GM12878 (cell line): ENCODE results near the gene FOXK2. TPM values are rescaled to one million over a fixed set of nuclear protein-coding genes. Genes with fewer than 3 reads are reported as not detected.

Source experiments
- ATF3 ChIP-seq: IDR thresholded peaks from 2 replicates; pipeline ENCODE4 v1.6.1; 2011; ENCODE audit warnings: low read depth, mild to moderate bottlenecking, low read length, moderate library complexity, borderline replicate concordance; ENCODE audit errors: extremely low read depth
- BHLHE40 ChIP-seq, 2 experiments: fragments of 450-650 bp in 1 of 2; IDR thresholded peaks; 2 replicates each; pipeline ENCODE4 v1.6.1; 2011 to 2017; ENCODE audit warnings: low read depth in 2 of 2, borderline replicate concordance in 1 of 2, improper control_type of control experiment in 1 of 2, low read length in 1 of 2, mild to moderate bottlenecking in 1 of 2
- GATAD2B ChIP-seq: fragments of 450-650 bp; conservative IDR thresholded peaks from 2 replicates; pipeline ENCODE4 v1.6.1; 2017; ENCODE audit warnings: low read depth, mild to moderate bottlenecking, moderate library complexity
- MEF2B ChIP-seq: fragments of 450-650 bp; IDR thresholded peaks from 2 replicates; pipeline ENCODE4 v1.6.1; 2018; ENCODE audit warnings: mild to moderate bottlenecking, moderate library complexity; ENCODE audit not compliant: partially characterized antibody, poor library complexity, severe bottlenecking
- PBX3 ChIP-seq: IDR thresholded peaks from 2 replicates; pipeline ENCODE4 v1.6.1; 2011; ENCODE audit warnings: mild to moderate bottlenecking, low read depth, low read length, moderate library complexity; ENCODE audit not compliant: insufficient replicate concordance
- REST ChIP-seq: IDR thresholded peaks from 2 replicates; pipeline ENCODE4 v1.6.1; 2012; ENCODE audit warnings: mild to moderate bottlenecking, low read depth, low read length
- SMAD5 ChIP-seq: IDR thresholded peaks from 2 replicates; pipeline ENCODE4 v1.6.1; 2016; ENCODE audit warnings: antibody characterized with exemption, low read depth
- SP1 ChIP-seq: IDR thresholded peaks from one replicate; pipeline ENCODE4 v1.6.1; 2011; ENCODE audit warnings: low read depth, low read length
- STAT3 ChIP-seq: IDR thresholded peaks from 2 replicates; pipeline ENCODE4 v1.6.1; 2011; ENCODE audit warnings: low read depth, low read length, improper control_type of control experiment
- ZBED1 ChIP-seq: IDR thresholded peaks from 2 replicates; pipeline ENCODE4 v1.6.1; 2016; ENCODE audit warnings: borderline replicate concordance
- polyA plus RNA-seq, 11 experiments: library from polyadenylated mRNA; depleted of rRNA in 4 of 11; unstranded in 6 of 11; stranded (reverse) in 5 of 11; fragments of >200 nt; fragmentation: Nextera tagmentation in 4 of 11; fragmentation: Illumina TruSeq in 1 of 11; extraction: Ambion mirVana in 4 of 11; extraction: Trizol in 1 of 11; gene quantifications; 1 replicate in 1 of 11; 2 replicates in 10 of 11; pipeline versions ENCODE4 v1.2.1 to v1.2.3, GENCODE V29; 2011 to 2016; ENCODE audit warnings: inconsistent platforms in 2 of 11, missing spikeins in 2 of 11, low read depth in 1 of 11
- total RNA-seq, 4 experiments: library from RNA; depleted of rRNA in 3 of 4; stranded (reverse); fragments of >200 nt in 3 of 4; fragmentation: Illumina TruSeq in 1 of 4; extraction: Trizol in 1 of 4; gene quantifications; 2 replicates each; pipeline versions ENCODE4 v1.2.1 to v1.2.3, GENCODE V29; 2013 to 2021
- TF ChIP-seq, protein P1 (sequence below), 3 experiments: IDR thresholded peaks in 2 of 3; conservative IDR thresholded peaks in 1 of 3; 2 replicates each; pipeline ENCODE4 v1.5.1; 2011; ENCODE audit warnings: low read depth in 3 of 3, low read length in 3 of 3, mild to moderate bottlenecking in 3 of 3, control low read depth in 2 of 3, moderate library complexity in 2 of 3, inconsistent platforms in 1 of 3, mixed read lengths in 1 of 3; ENCODE audit not compliant: control insufficient read depth in 2 of 3, insufficient read depth in 1 of 3; ENCODE audit errors: extremely low read depth in 1 of 3
- TF ChIP-seq, protein P2 (sequence below): fragments of 150-350 bp; IDR thresholded peaks from 2 replicates; pipeline ENCODE4 v1.6.1; 2014; ENCODE audit warnings: mild to moderate bottlenecking, low read depth, low read length
- TF ChIP-seq, protein P3 (sequence below): IDR thresholded peaks from 2 replicates; pipeline ENCODE4 v1.6.1; 2012; ENCODE audit warnings: low read length, inconsistent platforms
- TF ChIP-seq, protein P4 (sequence below): fragments of 450-650 bp; IDR thresholded peaks from 2 replicates; pipeline ENCODE4 v1.6.1; 2017; ENCODE audit warnings: low read depth, mild to moderate bottlenecking, moderate library complexity

FOXK2 gene
- total and polyA plus RNA-seq, 10 of the 15 experiments (the other 5 are each of a cell fraction or from before 2014, with no cell fraction given), result 2.4 to 56.8 (median 34.4) TPM

GRCh38 chr17:82647593-82648164, 128.1 kb downstream of the FOXK2 start (continued):
- TF ChIP-seq BHLHE40 (IDR thresholded peaks at IDR 0.05; ENCODE audit: borderline replicate concordance in 1 of 2, low read depth in 2 of 2, low read length in 1 of 2), result no peak
- TF ChIP-seq, protein P1, sequence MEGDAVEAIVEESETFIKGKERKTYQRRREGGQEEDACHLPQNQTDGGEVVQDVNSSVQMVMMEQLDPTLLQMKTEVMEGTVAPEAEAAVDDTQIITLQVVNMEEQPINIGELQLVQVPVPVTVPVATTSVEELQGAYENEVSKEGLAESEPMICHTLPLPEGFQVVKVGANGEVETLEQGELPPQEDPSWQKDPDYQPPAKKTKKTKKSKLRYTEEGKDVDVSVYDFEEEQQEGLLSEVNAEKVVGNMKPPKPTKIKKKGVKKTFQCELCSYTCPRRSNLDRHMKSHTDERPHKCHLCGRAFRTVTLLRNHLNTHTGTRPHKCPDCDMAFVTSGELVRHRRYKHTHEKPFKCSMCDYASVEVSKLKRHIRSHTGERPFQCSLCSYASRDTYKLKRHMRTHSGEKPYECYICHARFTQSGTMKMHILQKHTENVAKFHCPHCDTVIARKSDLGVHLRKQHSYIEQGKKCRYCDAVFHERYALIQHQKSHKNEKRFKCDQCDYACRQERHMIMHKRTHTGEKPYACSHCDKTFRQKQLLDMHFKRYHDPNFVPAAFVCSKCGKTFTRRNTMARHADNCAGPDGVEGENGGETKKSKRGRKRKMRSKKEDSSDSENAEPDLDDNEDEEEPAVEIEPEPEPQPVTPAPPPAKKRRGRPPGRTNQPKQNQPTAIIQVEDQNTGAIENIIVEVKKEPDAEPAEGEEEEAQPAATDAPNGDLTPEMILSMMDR (IDR thresholded peaks at IDR 0.05 in 2 of 3, conservative IDR thresholded peaks at IDR 0.05 in 1 of 3; ENCODE audit: control insufficient read depth in 2 of 3, extremely low read depth in 1 of 3, insufficient read depth in 1 of 3, low read depth in 3 of 3, low read length in 3 of 3), result peak in 2 of 3 experiments; percentile 17 to 38; a peak in 1 of 6 replicates
- TF ChIP-seq, protein P2, sequence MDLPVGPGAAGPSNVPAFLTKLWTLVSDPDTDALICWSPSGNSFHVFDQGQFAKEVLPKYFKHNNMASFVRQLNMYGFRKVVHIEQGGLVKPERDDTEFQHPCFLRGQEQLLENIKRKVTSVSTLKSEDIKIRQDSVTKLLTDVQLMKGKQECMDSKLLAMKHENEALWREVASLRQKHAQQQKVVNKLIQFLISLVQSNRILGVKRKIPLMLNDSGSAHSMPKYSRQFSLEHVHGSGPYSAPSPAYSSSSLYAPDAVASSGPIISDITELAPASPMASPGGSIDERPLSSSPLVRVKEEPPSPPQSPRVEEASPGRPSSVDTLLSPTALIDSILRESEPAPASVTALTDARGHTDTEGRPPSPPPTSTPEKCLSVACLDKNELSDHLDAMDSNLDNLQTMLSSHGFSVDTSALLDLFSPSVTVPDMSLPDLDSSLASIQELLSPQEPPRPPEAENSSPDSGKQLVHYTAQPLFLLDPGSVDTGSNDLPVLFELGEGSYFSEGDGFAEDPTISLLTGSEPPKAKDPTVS, result no peak
- no peak for TF ChIP-seq STAT3
- TF ChIP-seq, protein P3, sequence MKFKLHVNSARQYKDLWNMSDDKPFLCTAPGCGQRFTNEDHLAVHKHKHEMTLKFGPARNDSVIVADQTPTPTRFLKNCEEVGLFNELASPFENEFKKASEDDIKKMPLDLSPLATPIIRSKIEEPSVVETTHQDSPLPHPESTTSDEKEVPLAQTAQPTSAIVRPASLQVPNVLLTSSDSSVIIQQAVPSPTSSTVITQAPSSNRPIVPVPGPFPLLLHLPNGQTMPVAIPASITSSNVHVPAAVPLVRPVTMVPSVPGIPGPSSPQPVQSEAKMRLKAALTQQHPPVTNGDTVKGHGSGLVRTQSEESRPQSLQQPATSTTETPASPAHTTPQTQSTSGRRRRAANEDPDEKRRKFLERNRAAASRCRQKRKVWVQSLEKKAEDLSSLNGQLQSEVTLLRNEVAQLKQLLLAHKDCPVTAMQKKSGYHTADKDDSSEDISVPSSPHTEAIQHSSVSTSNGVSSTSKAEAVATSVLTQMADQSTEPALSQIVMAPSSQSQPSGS, result no peak
- TF ChIP-seq, protein P4, sequence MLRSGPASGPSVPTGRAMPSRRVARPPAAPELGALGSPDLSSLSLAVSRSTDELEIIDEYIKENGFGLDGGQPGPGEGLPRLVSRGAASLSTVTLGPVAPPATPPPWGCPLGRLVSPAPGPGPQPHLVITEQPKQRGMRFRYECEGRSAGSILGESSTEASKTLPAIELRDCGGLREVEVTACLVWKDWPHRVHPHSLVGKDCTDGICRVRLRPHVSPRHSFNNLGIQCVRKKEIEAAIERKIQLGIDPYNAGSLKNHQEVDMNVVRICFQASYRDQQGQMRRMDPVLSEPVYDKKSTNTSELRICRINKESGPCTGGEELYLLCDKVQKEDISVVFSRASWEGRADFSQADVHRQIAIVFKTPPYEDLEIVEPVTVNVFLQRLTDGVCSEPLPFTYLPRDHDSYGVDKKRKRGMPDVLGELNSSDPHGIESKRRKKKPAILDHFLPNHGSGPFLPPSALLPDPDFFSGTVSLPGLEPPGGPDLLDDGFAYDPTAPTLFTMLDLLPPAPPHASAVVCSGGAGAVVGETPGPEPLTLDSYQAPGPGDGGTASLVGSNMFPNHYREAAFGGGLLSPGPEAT, result 0 out of 2 replicates have a peak, but pooled peaks have one; percentile 14
- TF ChIP-seq SP1, result no peak
- peak; percentile 77 for TF ChIP-seq PBX3
- no peak for TF ChIP-seq REST
- no peak for TF ChIP-seq GATAD2B
- no peak for TF ChIP-seq ATF3
- TF ChIP-seq MEF2B, result no peak
- TF ChIP-seq SMAD5, result no peak
- TF ChIP-seq ZBED1, result no peak
